GM21528 (cell line): ENCODE measurements around the gene CA9.

Source experiments
- ATAC-seq: cut with Tn5 transposase; IDR thresholded peaks from one replicate; pipeline ENCODE4 v1.9.1; 2021; ENCODE audit warnings: mild to moderate bottlenecking, moderate library complexity; ENCODE audit not compliant: unreplicated experiment, low FRiP score

Gene CA9

GRCh38 chr9:35669331-35670145, 4.2 kb upstream of the CA9 start:
- ATAC-seq = no peak

GRCh38 chr9:35674025-35674361, 265 bp downstream of the CA9 start:
- no peak for ATAC-seq

- ATAC-seq = no peak
These were observed 1.5 kb downstream of the CA9 start for GRCh38 chr9:35675204-35675603.

GRCh38 chr9:35675732-35676392, 2.1 kb downstream of the CA9 start:
- ATAC-seq = no peak

- no peak for ATAC-seq
These were observed 5.4 kb downstream of the CA9 start for GRCh38 chr9:35679091-35679490.

- ATAC-seq = no peak
These were observed 6.1 kb downstream of the CA9 start for GRCh38 chr9:35679766-35680330.

- ATAC-seq = no peak
These were observed 6.8 kb downstream of the CA9 start for GRCh38 chr9:35680331-35681105.

GRCh38 chr9:35681341-35682002, 7.7 kb downstream of the CA9 start:
- ATAC-seq = no peak

- no peak for ATAC-seq
These were observed 8.3 kb downstream of the CA9 start for GRCh38 chr9:35682051-35682450.

GRCh38 chr9:35682520-35683315, 9.0 kb downstream of the CA9 start:
- ATAC-seq = no peak

GRCh38 chr9:35683323-35683722, 9.6 kb downstream of the CA9 start:
- no peak for ATAC-seq

GRCh38 chr9:35684921-35685320, 11.2 kb downstream of the CA9 start:
- no peak for ATAC-seq

- no peak for ATAC-seq
These were observed 11.8 kb downstream of the CA9 start for GRCh38 chr9:35685506-35685905.

GRCh38 chr9:35686222-35687203, 12.8 kb downstream of the CA9 start:
- no peak for ATAC-seq

- no peak for ATAC-seq
These were observed 13.6 kb downstream of the CA9 start for GRCh38 chr9:35687306-35687705.

GRCh38 chr9:35687972-35688557, 14.3 kb downstream of the CA9 start:
- no peak for ATAC-seq

- no peak for ATAC-seq
These were observed 15.1 kb downstream of the CA9 start for GRCh38 chr9:35688558-35689541.
